Endothelial cell of umbilical vein (primary cell): ENCODE measurements around the gene PHACTR2. TPM values are rescaled to one million over a fixed set of nuclear protein-coding genes. Genes with fewer than 3 reads are reported as not detected.

Experiments
- BruUV-seq: library from RNA; stranded (reverse); fragments of 400-500 nt; replicated peaks from 2 replicates; lab custom pipeline; 2021; lab: Mats Ljungman, UMichigan
- CTCF ChIA-PET: fragments of 300-600, 350-600 bp; sonication (Branson Sonifier 250); formaldehyde crosslinking; loops from one replicate; lab custom pipeline; 2021; ENCODE audit warnings: antibody characterized with exemption, inconsistent platforms; lab: Charles Lee
- POLR2A ChIA-PET: fragments of 300-600, 350-600 bp; sonication (Branson Sonifier 250); formaldehyde crosslinking; loops from one replicate; lab custom pipeline; 2021; ENCODE audit warnings: antibody characterized with exemption, inconsistent platforms; lab: Charles Lee
- DNase-seq: peaks from one replicate; pipeline ENCODE4 v3.0.0-alpha.2; 2011; ENCODE audit warnings: low read depth, low spot score
- FAIRE-seq: peaks from 2 replicates; lab custom pipeline; 2011; peaks lifted over from hg19 to GRCh38; lab: Jason Lieb, UNC
- H2AFZ ChIP-seq: 2 replicates; pipeline ENCODE4 v1.6.0; 2012; ENCODE audit warnings: low read depth, low read length, control low read depth, inconsistent platforms
- H3K27ac ChIP-seq: 2 replicates; pipeline ENCODE4 v1.5.1; 2011; ENCODE audit warnings: low read depth, mild to moderate bottlenecking, control low read depth, low read length, moderate library complexity; ENCODE audit not compliant: insufficient read depth
- H3K27me3 ChIP-seq, 2 experiments: 2 replicates each; pipeline versions ENCODE4 v1.6.0 to v1.6.1; 2011; ENCODE audit warnings: low read length in 2 of 2, mixed read lengths in 1 of 2; ENCODE audit not compliant: control insufficient read depth in 2 of 2, insufficient read depth in 2 of 2
- H3K36me3 ChIP-seq, 2 experiments: 2 replicates in 1 of 2; 3 replicates in 1 of 2; pipeline ENCODE4 v1.5.1; 2011; ENCODE audit warnings: low read length in 2 of 2, mild to moderate bottlenecking in 1 of 2, moderate library complexity in 1 of 2; ENCODE audit not compliant: control insufficient read depth in 2 of 2, insufficient read depth in 2 of 2; ENCODE audit errors: extremely low read depth in 1 of 2
- H3K4me1 ChIP-seq: 3 replicates; pipeline ENCODE4 v1.5.1; 2011; ENCODE audit warnings: mild to moderate bottlenecking, low read length; ENCODE audit not compliant: control insufficient read depth, insufficient read depth; ENCODE audit errors: extremely low read depth
- H3K4me2 ChIP-seq: 2 replicates; pipeline ENCODE4 v1.6.1; 2011; ENCODE audit warnings: low read length, control low read depth, mixed read lengths; ENCODE audit not compliant: insufficient read depth
- H3K4me3 ChIP-seq, 3 experiments: fragments of 200-600 bp in 1 of 3; sonication (generic), shearing (Covaris generic) in 1 of 3; replicated peaks in 1 of 3; 2 replicates each; pipeline ENCODE4 v1.5.1; 2011 to 2016; ENCODE audit warnings: control low read depth in 3 of 3, low read length in 3 of 3, mild to moderate bottlenecking in 2 of 3, inconsistent platforms in 1 of 3, low read depth in 1 of 3, moderate library complexity in 1 of 3; ENCODE audit not compliant: insufficient read depth in 1 of 3
- H3K79me2 ChIP-seq: 2 replicates; pipeline ENCODE4 v1.6.0; 2012; ENCODE audit warnings: low read length, inconsistent platforms; ENCODE audit not compliant: control insufficient read depth, insufficient read depth
- H3K9ac ChIP-seq: replicated peaks from 2 replicates; pipeline ENCODE3; 2011; ENCODE audit warnings: low read length, control low read depth; ENCODE audit not compliant: insufficient read depth; ENCODE audit errors: extremely low read depth
- H3K9me1 ChIP-seq: replicated peaks from 3 replicates; pipeline ENCODE4 v1.6.0; 2011; ENCODE audit warnings: mild to moderate bottlenecking, low read length; ENCODE audit not compliant: control insufficient read depth, insufficient read depth; ENCODE audit errors: extremely low read depth
- H3K9me3 ChIP-seq: replicated peaks from 2 replicates; pipeline ENCODE4 v1.5.1; 2012; ENCODE audit warnings: low read length, inconsistent platforms; ENCODE audit not compliant: control insufficient read depth, insufficient read depth
- H4K20me1 ChIP-seq: replicated peaks from 2 replicates; pipeline ENCODE3; 2011; ENCODE audit warnings: mild to moderate bottlenecking, low read length; ENCODE audit not compliant: control insufficient read depth, insufficient read depth; ENCODE audit errors: extremely low read depth
- EZH2 ChIP-seq: IDR thresholded peaks from 2 replicates; pipeline ENCODE4 v1.6.1; 2012; ENCODE audit warnings: borderline replicate concordance, low read depth, mild to moderate bottlenecking, moderate library complexity, low read length, inconsistent platforms; ENCODE audit not compliant: severe bottlenecking
- FOS ChIP-seq: IDR thresholded peaks from 2 replicates; pipeline ENCODE4 v1.6.1; 2011; ENCODE audit warnings: mild to moderate bottlenecking, low read length, moderate library complexity, borderline replicate concordance; ENCODE audit not compliant: insufficient read depth
- GATA2 ChIP-seq: IDR thresholded peaks from 2 replicates; pipeline ENCODE4 v1.7.0; 2011; ENCODE audit warnings: low read depth, mild to moderate bottlenecking, moderate library complexity, mixed read lengths, low read length; ENCODE audit not compliant: insufficient read length, insufficient read depth
- JUN ChIP-seq: IDR thresholded peaks from 2 replicates; pipeline ENCODE4 v1.6.1; 2011; ENCODE audit warnings: borderline replicate concordance, low read depth; ENCODE audit not compliant: insufficient read length, insufficient read depth
- MYC ChIP-seq: IDR thresholded peaks from one replicate; pipeline ENCODE4 v1.6.1; 2011; ENCODE audit warnings: mild to moderate bottlenecking, low read depth, low read length
- POLR2A ChIP-seq: IDR thresholded peaks from 2 replicates; pipeline ENCODE4 v1.6.1; 2012; ENCODE audit warnings: low read depth, mild to moderate bottlenecking, control low read depth, low read length
- POLR2AphosphoS5 ChIP-seq: IDR thresholded peaks from 2 replicates; pipeline ENCODE4 v1.6.1; 2012; ENCODE audit warnings: low read depth, mild to moderate bottlenecking, control low read depth, low read length, moderate library complexity; ENCODE audit not compliant: insufficient read depth
- dilution Hi-C: fragments of 300-500 bp; cut with MboI; formaldehyde crosslinking; loops from one replicate; pipeline ENCODE4 v1.15.0; 2019; ENCODE audit warnings: low sequenced_read_pairs; ENCODE audit not compliant: extremely low pct_ligation_motif_present
- intact Hi-C: fragments of 100-400 bp; cut with micrococcal nuclease; formaldehyde crosslinking; loops from one replicate; pipeline ENCODE4 v1.10.0; 2022
- polyA plus RNA-seq, 4 experiments: library from polyadenylated mRNA; depleted of rRNA in 3 of 4; stranded (reverse) in 3 of 4; unstranded in 1 of 4; fragments of >200 nt; gene quantifications; 2 replicates each; pipeline versions ENCODE4 v1.2.1 to v1.2.3, GENCODE V29; 2011 to 2012; ENCODE audit warnings: missing spikeins in 1 of 4
- total RNA-seq: library from RNA; stranded (reverse); gene quantifications from 2 replicates; pipeline ENCODE4 v1.2.3, GENCODE V29; 2021
- TF ChIP-seq, protein P1 (sequence below), 2 donors: IDR thresholded peaks; 1 replicate in 1 of 2; 2 replicates in 1 of 2; pipeline ENCODE4 v1.5.1; 2011; ENCODE audit warnings: low read length in 2 of 2, mild to moderate bottlenecking in 2 of 2, moderate library complexity in 2 of 2, control low read depth in 1 of 2, inconsistent platforms in 1 of 2, low read depth in 1 of 2; ENCODE audit not compliant: insufficient read depth in 1 of 2; ENCODE audit errors: extremely low read depth in 1 of 2
- TF ChIP-seq, protein P2 (sequence below): IDR thresholded peaks from 2 replicates; pipeline ENCODE4 v1.6.1; 2011; ENCODE audit not compliant: insufficient read depth, insufficient read length

PHACTR2 gene
- total and polyA plus RNA-seq, 2 donors (not counting 3 experiments of a cell fraction or from before 2014, with no cell fraction given) = 16.3 to 178 TPM

DNA sequence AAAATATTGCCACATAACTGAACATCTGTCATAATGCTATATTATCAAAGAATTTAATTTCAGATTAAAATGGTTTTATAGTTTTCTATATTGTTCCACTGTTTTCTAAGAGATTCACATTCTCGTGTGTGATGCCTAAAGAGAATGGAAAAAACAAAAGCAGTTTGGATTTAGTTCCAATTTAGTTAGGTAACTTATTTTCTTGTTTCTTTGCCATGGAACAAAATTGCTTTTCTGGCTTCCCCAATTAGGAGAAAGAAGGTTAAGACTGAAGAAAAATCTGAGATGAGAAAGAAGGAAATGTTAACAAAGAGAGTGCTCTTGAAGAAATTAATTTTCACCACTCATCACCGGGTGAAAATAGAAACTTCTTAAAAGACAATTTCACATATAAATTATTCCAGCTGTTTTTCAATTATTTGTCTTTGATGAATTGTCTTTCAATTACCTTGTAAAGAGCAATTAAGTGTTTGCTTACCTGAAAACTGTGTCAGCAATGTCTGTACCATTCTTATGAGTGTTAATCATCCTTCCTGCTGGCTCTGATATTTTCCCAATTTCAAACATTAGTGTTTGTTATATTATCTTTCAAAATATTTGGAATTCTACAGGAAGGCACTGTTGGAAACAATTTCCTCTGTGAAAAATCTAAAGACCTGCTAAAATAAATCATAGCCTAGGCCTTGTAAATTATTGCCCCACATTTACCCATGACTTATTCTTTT lies 19.5 kb downstream of the PHACTR2 start:
- intact Hi-C loops (loop anchor here (1.0 to 2.0 kb wide), 6 partner anchors 10 to 316 kb away; partner anchors contain the start of gene LTV1), dilution Hi-C loops (no loop called here)
- POLR2A ChIA-PET = no interaction called here
- DNase-seq (peak; percentile 53), FAIRE-seq (no peak)
- no peak for TF ChIP-seq JUN
- peak; percentile 52 for TF ChIP-seq FOS
- Histone ChIP-seq H3K4me2 (peak overlapping the region; percentile 78), H3K4me1 (peaks cover 67% of the 10 kb centered on the region), H3K27ac (peak overlapping the region; percentile 82), H3K9ac (peak overlapping the region; percentile 44), H3K9me3 (no peaks in the 10 kb centered on the region), H3K36me3 (no peaks in the 10 kb centered on the region), H2AFZ (no peak overlapping the region), H3K79me2 (peaks cover 67% of the 10 kb centered on the region), H3K4me3 (no peak overlapping the region), H3K9me1 (no peaks in the 10 kb centered on the region), H3K27me3 (no peaks in the 10 kb centered on the region), H4K20me1 (no peaks in the 10 kb centered on the region)
- CTCF ChIA-PET = interaction anchor here (0.7 to 2.1 kb wide), 3 partner anchors 122 to 147 kb away, joined by 3 to 12 read pairs (median 5); no protein-coding TSS in a partner anchor
- TSS peak; percentile 81 for BruUV-seq

DNA sequence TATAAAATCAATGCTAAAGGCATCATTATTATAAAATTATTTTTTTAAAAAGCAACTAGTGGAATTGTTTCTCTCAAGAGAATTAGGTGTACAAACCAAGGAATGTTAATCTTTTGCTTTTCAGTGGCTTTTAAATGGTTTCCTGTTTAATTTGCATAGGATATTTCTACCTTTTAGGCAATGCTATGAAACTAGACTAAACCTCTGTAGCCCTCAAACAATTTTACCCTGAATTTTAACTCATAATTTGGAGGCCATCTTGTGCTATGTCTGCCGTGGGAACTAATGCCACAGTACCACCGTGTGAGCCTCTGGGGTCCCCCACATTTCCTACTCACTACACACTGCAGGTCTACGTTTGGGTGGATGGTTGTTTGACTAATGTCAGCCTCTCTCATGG lies 20.6 kb downstream of the PHACTR2 start:
- Histone ChIP-seq H3K9me3 (no peaks in the 10 kb centered on the region), H3K36me3 (no peaks in the 10 kb centered on the region), H3K79me2 (peaks cover 66% of the 10 kb centered on the region), H2AFZ (no peak overlapping the region), H3K4me2 (no peak overlapping the region), H3K27ac (no peak overlapping the region), H4K20me1 (no peaks in the 10 kb centered on the region), H3K4me3 (no peak overlapping the region), H3K4me1 (peaks cover 67% of the 10 kb centered on the region), H3K9me1 (no peaks in the 10 kb centered on the region), H3K9ac (no peak overlapping the region), H3K27me3 (no peaks in the 10 kb centered on the region)
- DNase-seq (no peak), FAIRE-seq (no peak)
- intact Hi-C loops (no loop called here), dilution Hi-C loops (no loop called here)
- ChIA-PET CTCF (no interaction called here), POLR2A (no interaction called here)
- TF ChIP-seq POLR2AphosphoS5 (no peak), GATA2 (no peak), FOS (no peak), JUN (no peak), POLR2A (no peak), EZH2 (no peak), MYC (no peak)
- TF ChIP-seq, protein P1, sequence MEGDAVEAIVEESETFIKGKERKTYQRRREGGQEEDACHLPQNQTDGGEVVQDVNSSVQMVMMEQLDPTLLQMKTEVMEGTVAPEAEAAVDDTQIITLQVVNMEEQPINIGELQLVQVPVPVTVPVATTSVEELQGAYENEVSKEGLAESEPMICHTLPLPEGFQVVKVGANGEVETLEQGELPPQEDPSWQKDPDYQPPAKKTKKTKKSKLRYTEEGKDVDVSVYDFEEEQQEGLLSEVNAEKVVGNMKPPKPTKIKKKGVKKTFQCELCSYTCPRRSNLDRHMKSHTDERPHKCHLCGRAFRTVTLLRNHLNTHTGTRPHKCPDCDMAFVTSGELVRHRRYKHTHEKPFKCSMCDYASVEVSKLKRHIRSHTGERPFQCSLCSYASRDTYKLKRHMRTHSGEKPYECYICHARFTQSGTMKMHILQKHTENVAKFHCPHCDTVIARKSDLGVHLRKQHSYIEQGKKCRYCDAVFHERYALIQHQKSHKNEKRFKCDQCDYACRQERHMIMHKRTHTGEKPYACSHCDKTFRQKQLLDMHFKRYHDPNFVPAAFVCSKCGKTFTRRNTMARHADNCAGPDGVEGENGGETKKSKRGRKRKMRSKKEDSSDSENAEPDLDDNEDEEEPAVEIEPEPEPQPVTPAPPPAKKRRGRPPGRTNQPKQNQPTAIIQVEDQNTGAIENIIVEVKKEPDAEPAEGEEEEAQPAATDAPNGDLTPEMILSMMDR (IDR thresholded peaks at IDR 0.05; ENCODE audit: extremely low read depth in 1 of 2, insufficient read depth in 1 of 2, low read depth in 1 of 2, low read length in 2 of 2) = no peak
- TF ChIP-seq, protein P2, sequence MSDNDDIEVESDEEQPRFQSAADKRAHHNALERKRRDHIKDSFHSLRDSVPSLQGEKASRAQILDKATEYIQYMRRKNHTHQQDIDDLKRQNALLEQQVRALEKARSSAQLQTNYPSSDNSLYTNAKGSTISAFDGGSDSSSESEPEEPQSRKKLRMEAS = no peak
- BruUV-seq = no TSS peak
